Measurements from ENCODE around the gene MCM10.
"Not testable (repeated sequence)": the region's sequence is repeated elsewhere in the genome, so short reads cannot be mapped to it uniquely, and the experiment has no call there.

MCM10 gene

DNA sequence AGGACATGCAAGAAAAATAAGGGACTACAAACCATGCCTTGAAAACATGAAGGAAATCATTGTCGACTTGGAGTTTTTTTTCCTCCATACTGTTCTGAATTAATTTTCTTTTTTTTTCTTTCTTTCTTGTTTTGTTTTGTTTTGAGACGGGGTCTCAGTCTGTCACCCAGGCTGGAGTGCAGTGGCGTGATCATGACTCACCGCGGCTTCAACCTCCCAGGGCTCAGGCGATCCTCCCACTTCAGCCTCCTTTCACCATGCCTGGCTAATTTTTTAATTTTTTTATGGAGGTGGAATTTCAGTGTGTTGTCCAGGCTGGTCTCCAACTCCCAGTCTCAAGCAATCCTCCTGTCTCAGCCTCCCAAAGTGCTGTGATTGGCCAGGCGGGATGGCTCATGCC, 61.2 kb downstream of the MCM10 start:
- no peak for DNase-seq

DNA sequence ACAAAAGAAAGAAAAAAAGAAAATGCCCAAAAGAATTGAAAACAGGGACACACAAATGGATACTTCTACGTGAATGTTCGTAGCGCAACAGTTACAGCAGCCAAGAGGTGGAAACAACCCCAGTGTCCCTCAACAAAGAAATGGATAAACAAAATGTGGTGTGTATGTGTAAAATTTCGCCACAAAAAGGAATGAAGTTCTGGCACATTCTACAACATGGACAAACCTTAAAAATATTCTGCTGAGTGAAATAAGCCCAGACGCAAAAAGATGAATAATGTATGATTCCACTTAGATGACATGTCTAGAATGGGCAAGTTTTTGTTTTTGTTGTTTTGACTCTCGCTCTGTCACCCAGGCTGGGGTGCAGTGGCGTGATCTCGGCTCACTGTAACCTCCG, 61.9 kb downstream of the MCM10 start:
- DNase-seq, result no peak

DNA sequence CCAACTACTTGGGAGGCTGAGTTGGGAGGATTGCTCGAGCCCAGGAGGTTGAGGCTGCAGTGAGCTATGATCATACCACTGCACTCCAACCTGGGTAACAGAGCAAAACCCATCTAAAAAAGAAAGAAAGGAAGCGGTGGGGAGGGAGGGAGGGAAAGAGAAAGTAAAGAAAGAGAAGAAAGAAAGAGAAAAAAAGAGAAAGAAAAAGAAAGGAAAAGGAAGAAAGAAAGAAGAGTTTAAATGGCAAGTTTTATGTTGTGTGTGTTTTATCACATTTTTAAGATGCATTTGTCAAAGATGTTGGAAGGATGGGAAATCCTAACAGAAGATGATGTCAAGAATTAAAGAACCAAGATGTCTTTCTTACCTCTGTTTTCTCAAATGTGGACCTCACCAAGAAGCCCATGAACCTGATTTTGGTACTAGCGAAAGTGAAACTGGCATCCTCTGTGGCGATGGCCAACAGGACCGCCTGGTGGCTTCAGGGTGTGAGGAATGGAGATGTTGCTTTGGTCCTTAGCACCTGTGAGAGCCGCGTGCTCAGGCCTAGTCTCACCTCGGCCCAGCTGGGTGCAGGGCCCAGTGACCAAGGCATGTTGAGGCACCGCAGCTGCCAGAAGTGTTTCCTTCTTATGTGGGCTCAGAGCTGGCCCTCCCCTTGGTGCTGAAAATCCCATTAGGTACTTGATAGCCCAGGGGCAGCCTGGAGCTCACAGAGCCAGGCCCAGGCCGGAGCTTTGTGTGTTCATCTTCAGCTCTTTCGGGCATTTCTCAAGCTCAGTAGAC, 63.0 kb downstream of the MCM10 start:
- DNase-seq, result no peak

DNA sequence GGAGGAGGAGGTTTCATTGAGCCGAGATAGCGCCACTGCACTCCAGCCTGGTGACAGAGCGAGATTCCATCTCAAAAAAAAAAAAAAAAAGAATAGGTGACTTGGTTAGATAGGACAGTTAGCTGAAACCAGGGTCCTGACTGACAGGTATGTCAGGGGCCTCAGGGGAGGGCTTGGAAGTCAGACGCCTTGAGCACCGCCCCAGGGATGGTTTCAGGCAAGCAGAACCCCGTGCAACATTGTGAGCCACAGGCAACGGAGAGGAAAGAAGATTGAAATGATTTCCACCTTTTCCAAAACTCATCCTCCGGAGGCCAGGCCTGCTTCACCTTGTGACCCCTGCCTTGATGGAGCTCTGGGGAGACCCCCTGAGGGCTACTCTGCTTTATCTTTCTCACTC, 64.2 kb downstream of the MCM10 start:
- DNase-seq, result no peak

DNA sequence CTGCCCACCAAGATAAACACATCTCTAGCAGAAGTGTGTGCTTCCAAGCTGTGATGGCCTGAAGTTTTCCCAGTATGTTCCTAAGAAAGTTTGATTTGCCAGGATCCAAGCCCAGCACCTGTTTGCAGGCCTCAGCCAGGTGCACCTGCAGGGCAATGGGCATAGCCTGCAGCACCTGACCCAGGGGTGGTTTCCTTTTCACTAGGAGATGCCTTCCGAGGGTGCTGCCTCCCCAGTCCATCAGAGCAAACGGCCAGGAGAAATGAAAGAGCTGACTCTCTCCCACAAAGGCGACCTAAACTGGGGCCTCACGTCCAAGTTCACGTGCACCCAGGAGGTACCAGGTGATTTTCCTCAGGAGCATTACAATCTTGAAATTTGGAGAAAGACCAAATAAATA, 65.7 kb downstream of the MCM10 start:
- no peak for DNase-seq

DNA sequence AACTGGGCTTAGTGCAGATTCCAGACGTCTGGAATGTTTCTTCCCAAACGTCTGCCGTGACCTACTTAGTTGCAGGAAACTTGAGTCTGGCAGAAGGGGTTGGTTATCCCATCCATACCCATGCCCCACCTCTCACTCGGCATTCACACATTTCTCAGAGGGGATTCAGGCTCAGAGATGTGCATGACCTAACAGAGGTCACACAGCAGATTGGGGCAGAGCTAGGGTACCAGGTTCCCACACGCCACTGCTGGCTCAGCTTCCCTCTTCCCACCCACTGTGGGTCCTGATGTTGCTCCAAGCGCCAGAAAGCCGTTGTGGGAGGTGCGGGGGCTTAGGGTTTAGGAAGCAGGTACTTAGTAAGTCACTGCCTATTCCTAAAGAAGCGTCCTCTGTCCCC, 69.8 kb downstream of the MCM10 start:
- no peak for DNase-seq

DNA sequence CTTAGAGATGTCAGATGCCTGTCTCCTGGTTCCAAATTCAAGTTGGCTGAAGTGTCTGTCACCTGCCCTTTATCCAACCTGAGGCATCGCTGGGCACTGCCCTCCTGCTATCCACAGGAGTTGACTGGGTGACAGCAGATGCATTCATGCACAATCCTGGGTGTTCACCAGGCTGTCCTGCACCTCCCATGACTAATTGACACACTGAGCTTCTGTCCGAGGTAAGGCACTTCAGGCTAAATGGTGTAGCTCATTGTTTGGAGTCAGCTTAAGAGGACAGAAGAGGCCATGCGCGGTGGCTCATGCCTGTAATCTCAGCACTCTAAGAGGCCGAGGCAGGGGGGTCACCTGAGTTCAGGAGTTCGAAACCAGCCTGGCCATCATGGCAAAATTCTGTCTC, 70.5 kb downstream of the MCM10 start:
- no peak for DNase-seq

DNA sequence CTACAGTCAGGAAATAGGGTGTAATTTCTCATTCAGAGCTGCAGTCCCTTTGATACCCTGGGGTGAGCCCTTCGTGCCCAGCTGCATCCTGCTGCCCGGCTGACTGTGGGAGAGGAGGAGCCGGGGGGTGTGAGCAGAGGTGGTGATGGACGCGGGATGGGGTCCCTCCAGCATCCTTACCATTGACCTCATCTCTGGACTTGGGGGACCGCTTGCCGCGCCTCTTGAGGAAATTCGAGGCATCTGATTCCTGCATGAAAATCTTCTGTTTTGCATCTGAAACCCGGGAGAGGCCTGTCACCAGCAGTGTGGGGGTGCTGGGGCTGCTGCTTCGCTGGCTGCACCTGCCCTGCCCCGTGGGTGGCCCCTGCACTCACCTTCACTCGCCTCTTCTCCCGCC, 72.0 kb downstream of the MCM10 start:
- no peak for DNase-seq

DNA sequence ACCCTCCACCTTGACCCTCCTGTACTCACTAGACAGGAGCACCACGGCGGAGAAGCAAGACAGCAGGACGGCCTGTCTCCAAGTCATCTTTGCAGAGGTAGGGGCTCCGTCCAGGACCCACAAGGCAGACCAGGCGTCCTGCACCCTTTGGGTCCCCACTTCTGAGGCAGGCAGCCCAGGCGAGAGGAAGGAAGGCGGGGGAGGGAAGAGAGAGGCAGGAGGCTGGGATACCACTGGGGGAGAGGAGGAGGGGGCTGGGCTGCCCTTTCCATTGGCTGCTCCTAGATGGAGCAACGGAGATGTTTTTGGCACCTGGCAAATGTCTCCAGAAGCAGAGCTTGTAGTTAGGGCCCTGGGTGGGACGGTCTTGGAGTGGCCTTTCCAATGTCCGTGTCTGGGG, 72.8 kb downstream of the MCM10 start, which contains the start of gene UCMA:
Gene UCMA, minus strand, starts transcription at position 203 of the 400 bp plus-strand sequence. Its CDS starts 116 bp downstream, at position 87.
- DNase-seq, result no peak

DNA sequence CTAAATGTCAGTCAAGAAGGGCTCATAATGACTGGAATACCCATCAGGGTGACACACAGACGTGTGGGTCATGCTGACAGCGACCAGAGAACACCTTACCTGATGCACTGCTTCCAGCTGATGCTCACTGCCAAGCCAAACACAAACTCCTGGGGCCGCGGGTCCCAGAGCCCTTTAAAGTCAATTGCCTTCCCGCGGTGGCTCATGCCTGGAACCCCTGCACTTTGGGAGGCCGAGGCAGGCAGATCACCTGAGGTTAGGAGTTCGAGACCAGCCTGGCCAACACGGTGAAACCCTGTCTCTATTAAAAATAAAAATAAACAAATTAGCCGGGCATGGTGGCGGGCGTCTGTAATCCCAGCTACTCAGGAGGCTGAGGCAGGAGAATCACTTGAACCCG, 73.4 kb downstream of the MCM10 start:
- DNase-seq, result not testable (repeated sequence)

DNA sequence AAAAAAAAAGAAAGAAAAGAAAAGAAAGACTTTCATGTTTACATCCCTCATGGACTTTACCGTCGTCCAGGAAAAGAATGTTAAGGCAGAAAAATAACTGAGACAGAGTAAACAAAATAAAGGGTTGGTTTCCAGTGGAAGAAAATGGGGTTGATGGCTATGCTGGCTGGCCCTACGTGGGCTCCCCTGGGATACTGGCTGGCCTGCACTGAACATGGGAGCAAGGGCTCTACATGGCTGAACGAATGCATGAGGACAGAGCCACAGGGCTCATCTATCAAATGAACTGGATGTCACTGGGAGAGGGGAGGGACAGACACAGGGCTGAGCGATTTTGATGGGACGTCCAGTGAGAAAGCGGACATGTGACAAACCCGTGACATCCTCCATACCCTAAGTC, 75.3 kb downstream of the MCM10 start:
- DNase-seq, result no peak

DNA sequence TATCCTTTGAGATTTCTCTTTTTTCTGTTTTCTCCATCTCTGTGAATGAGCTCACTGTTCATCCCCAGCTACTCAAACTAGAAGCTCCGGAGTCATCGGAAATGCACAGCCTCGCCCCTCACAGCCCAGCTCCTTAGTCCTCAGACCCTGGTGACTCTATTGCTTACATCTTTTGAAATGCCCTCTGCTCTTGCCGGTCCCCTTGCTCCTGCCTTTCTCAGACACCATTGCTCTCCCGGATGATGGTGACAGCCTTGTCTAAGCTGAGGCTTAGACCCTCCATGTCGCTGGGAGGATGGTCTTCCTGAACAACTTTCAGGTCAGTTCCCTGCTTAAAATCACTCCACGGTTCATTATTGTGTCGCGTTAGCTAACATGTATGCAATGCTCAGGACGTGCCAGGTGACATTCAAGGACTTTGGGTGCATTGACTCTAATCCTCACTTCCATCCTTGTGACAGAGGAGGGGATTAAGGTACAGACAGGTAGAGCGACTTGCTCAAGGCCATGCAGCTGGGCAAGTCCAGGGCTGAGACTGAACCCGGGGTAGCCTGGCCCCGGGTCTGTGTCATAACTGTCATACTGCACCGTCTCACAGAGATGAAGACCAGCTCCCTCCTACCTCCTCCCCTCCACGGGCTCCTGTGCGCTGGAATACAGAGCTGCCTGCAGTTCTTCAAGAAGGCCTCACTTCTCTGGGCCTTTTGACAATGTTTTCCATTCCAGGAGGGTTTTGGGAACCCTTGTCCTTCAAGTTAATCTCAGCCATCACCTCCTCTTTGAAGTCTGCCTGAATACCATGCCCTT, 77.1 kb downstream of the MCM10 start:
- no peak for DNase-seq

DNA sequence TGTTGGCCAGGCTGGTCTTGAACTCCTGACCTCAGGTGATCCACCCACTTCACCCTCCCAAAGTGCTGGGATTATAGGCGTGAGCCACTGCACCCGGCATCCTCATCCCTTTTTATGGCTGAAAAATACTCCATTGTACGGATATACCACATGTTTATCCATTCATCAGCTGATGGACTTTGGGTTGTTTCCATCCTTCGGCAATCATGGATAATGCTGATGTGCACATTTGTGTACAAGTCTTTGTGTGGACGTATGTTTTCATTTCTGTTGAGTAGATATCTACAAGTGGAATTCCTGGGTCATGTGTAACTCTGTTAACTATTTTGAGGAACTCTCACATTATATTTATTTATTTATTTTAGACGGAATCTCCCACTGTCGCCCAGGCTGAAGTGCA, 78.6 kb downstream of the MCM10 start:
- DNase-seq, result no peak

DNA sequence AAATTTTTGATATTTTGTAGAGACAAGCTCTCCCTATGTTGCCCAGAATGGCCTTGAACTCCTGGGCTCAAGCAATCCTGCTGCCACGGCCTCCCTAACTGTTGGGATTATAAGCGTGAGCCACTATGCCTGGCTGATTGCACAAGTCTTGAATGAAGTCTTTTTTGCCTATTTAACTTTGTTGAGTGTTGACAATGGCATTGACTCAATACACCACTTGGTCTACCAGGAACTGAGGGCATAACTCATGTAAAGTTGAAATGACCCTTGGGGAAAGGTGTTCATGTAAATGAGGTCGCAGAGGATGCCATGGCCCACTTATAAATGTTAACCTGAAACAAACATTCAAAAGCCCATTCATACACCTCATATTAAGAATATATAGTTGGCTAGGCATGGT, 80.3 kb downstream of the MCM10 start:
- no peak for DNase-seq

DNA sequence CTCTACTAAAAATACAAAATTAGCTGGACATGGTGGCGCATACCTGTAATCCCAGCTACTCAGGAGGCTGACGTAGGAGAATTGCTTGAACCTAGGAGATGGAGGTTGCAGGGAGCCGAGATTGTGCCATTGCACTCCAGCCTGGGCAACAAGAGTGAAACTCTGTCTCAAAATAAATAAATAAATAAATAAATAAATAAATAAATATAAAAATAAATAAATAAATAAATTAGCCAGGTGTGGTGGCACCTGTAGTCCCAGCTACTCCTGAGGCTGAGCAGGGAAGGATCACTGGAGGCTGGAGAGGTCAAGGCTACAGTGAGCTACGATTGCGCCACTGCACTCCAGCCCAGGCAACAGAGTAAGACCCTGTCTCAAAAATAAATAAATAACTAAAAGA, 80.9 kb downstream of the MCM10 start:
- DNase-seq, result not testable (repeated sequence)

DNA sequence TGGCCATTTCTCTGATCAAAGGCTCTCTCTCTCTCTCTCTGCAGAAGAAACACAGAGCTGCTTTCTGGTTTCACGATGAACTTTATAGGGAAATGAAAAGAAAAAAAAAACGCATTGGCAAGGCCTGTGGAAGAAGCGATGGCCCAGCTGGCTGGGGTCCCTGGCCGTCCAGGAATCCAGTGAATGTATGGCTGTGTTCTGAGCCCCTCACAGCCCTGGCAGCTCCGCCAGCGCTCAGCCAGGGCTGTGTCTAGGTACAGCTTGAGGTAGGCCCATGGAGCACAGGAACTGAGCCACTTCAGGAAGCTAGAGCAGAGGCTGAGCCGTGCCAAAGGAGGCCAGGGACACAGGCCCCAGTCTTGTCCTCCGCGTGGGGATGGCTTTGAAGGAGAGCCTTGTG, 85.9 kb downstream of the MCM10 start:
- DNase-seq, result no peak

DNA sequence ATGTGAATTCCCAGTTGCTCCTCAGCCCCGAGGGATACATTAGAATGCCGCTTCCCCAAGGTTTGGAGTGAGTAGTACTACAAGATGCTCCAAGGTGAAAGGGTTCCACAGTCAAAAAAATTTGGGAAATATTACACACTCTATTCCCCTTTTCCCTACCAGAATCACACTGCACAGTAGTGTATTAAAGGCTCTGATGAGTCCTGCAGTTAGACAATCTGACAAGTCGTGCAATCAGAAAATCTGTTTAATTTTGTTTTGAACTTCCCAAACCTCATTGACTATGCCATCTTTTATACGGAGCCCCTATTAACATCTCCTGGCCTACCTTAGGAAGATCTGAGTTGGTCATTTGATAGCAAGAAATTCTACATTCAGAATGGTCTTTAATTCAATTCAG, 86.4 kb downstream of the MCM10 start:
- no peak for DNase-seq

DNA sequence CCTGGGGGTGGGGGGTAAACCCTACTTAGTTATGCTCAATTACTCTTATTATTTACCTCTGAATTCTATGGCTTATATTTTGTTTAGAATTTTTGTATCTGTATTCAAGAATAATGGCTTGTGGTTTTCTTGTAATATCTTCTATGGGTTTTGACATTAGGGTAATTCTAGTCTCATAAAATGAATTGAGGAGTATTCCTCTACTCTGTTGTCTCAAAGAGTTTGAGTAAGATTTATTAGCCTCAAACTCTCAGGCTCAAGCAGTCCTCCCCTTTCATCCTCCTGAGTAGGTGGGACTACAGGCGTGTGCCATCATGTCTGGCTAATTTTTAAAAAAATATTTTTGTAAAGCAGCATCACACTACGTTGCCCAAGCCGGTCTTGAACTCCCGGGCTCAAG, 92.4 kb downstream of the MCM10 start:
- no peak for DNase-seq

DNA sequence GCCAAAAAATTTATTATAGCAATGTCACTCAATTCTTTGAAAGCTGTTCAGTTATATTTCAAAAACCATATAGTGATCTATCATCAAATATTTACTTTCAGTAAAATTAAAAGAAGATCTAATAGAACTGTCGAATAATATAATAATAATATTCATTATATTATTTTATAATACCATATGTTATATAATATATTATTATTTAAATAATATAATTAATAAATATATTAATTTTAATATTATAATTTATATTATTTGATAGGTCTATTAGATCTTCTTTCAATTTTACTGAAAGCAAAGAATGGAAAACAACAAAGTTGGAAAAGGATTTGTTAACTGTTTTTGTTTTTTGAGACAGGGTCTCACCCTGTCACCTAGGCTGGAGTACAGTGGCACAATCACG, 95.3 kb downstream of the MCM10 start:
- DNase-seq, result no peak

DNA sequence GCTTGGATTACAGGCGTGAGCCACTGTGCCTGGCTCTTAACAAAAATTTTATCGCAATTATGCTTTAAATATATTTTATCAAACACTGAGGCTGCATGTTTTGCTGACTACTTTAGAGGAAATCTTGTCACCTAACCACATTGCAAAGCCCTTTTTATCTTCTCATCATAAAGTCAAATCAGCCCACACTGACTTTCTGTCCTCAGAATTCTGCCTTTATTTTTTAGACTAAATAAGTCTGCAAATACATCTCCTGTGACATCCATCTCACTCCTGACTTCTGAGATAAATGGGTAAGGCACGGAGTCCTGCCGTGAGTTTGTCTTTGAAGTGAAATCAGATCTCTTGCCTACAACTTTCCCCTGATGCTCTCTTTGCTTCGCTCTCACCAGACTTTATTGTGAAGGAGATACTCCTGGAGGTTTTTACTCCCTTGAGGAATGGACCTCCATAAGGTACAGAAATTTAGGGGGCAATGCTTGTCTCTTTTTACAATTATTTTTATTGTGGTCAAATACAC, 96.3 kb downstream of the MCM10 start:
- DNase-seq, result no peak

Data from fibroblast of skin of abdomen (primary cell).